Testis (tissue), 3 donors: ENCODE data around the gene CMTM4. TPM values are rescaled to one million over a fixed set of nuclear protein-coding genes. Genes with fewer than 3 reads are reported as not detected.

ENCODE experiments used
- DNase-seq: peaks from one replicate; pipeline ENCODE4 v3.0.0-alpha.2; 2019
- H3K27ac ChIP-seq, 2 donors: fragments of 200-600 bp; sonication (generic); one replicate each; pipeline ENCODE4 v1.5.1; 2019
- H3K27me3 ChIP-seq: fragments of 200-600 bp; sonication (generic); one replicate; pipeline ENCODE4 v1.5.1; 2019
- H3K36me3 ChIP-seq: fragments of 200-600 bp; sonication (generic); one replicate; pipeline ENCODE4 v1.5.1; 2017; ENCODE audit warnings: low read depth; ENCODE audit errors: missing control alignments
- H3K4me1 ChIP-seq: fragments of 200-600 bp; sonication (generic); one replicate; pipeline ENCODE4 v1.5.1; 2019
- H3K4me3 ChIP-seq, 2 donors: fragments of 200-600 bp; sonication (generic); one replicate each; pipeline ENCODE4 v1.5.1; 2017 to 2019
- H3K9me3 ChIP-seq: fragments of 200-600 bp; sonication (generic); one replicate; pipeline ENCODE4 v1.5.1; 2017
- POLR2A ChIP-seq: fragments of 450-650 bp; IDR thresholded peaks from one replicate; pipeline ENCODE4 v1.6.1; 2017; ENCODE audit warnings: antibody characterized with exemption, mild to moderate bottlenecking, moderate library complexity
- WGBS, 2 donors: methylation state at CpG; one replicate each; pipeline ENCODE4 v1.1.5; 2018; 5-methylcytosine and 5-hydroxymethylcytosine counted together
- intact Hi-C: fragments of 100-400 bp; cut with DNase I; formaldehyde crosslinking; loops from one replicate; pipeline ENCODE4 v1.15.1; 2023; ENCODE audit warnings: low total_unique reads
- polyA plus RNA-seq: library from polyadenylated mRNA; stranded (reverse); fragments of 350-450 nt; fragmentation: Illumina TruSeq; extraction: RNeasy Lipid Tissue Mini Kit (QIAGEN cat#74804); gene quantifications from one replicate; pipeline ENCODE4 v1.2.3, GENCODE V29; 2014; ENCODE audit warnings: low read depth, low replicate concordance; ENCODE audit not compliant: insufficient read depth
- total RNA-seq, 2 donors: library from RNA; depleted of rRNA; stranded (reverse); fragments of >200 nt; gene quantifications; one replicate each; pipeline ENCODE4 v1.2.3, GENCODE V29; 2016
- TF ChIP-seq, protein P1 (sequence below), 3 experiments: fragments of 450-650 bp in 2 of 3; fragments of 200-600 bp in 1 of 3; sonication (generic) in 1 of 3; IDR thresholded peaks; one replicate each; pipeline ENCODE4 v1.5.1; 2016 to 2019; ENCODE audit warnings: antibody characterized with exemption in 3 of 3, mild to moderate bottlenecking in 2 of 3, moderate library complexity in 1 of 3

The CMTM4 gene
- total and polyA plus RNA-seq, 3 donors from 2014 or later: 22.2 to 59.2 (median 50.9) TPM

DNA sequence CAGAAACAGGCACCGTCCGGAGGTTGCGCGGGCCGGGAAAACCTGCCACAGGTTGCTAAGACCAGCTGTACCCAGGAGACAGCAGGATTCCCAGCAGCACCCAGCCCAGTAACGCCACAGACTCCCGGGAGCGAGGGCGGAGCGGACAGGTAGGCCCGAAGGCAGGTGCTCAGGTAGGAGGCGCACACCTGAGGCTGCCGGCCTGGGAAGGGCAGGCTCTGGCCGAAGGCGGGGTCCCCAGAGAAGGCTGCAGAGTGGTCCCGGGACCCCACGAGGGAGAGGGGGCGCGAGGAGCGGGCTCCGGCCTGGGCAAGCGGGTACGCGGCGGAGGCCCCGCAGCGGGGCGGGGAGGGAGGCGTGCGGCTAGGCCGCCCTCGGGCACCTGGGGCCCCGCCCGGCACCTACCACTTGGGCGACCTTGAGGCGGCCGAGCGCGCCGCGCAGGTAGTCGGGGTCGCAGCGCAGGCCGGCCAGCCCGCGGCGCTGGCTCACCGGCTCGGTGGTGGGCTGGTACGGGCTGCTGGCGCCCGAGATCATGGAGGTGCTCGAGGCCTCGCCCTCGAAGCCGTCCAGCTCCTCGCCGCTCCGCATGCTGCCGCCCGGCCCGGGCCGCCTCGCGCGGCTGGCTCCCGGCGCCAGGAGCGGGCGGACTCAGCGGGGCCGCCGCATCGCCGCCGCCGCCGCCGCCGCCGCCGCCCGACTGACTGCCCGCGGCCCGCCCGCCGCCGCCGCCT is 441 bp downstream of the CMTM4 start:
- DNase-seq: peak; percentile 30

DNA sequence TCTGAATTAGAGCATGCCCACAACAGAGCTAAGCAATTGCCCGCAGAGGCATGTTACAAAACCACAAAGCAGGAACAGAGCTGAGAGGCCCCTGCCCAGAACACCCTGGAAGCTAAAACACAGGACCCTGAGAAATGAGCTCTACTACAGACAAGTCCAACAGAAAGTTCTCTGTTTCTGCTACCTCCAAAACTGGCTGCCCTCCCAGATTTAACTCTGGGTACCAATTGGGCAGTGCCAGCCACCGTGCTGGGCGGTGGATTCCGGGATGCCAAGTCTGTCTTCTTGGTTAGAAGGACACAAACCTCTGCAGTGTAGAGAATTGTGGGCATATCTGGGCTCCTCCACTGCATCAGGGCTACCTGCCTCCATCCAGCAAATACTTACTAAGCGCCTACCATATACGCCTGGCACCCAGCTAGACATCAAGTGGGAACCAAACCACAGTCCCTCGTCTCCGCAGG is 1.0 kb downstream of the CMTM4 start:
- H3K9me3 ChIP-seq: no peaks in the 10 kb centered on the region
- H3K27ac ChIP-seq: peak overlapping the region; percentile 44 to 50
- peak overlapping the region; percentile 67 to 68 for H3K4me3 ChIP-seq
- no peaks in the 10 kb centered on the region for H3K36me3 ChIP-seq
- intact Hi-C loops: no loop called here
- peaks cover 9% of the 10 kb centered on the region for H3K4me1 ChIP-seq
- TF ChIP-seq POLR2A: no peak
- TF ChIP-seq, protein P1, sequence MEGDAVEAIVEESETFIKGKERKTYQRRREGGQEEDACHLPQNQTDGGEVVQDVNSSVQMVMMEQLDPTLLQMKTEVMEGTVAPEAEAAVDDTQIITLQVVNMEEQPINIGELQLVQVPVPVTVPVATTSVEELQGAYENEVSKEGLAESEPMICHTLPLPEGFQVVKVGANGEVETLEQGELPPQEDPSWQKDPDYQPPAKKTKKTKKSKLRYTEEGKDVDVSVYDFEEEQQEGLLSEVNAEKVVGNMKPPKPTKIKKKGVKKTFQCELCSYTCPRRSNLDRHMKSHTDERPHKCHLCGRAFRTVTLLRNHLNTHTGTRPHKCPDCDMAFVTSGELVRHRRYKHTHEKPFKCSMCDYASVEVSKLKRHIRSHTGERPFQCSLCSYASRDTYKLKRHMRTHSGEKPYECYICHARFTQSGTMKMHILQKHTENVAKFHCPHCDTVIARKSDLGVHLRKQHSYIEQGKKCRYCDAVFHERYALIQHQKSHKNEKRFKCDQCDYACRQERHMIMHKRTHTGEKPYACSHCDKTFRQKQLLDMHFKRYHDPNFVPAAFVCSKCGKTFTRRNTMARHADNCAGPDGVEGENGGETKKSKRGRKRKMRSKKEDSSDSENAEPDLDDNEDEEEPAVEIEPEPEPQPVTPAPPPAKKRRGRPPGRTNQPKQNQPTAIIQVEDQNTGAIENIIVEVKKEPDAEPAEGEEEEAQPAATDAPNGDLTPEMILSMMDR (IDR thresholded peaks at IDR 0.05): no peak
- 30 to 33% methylated on average over 3 to 8 of the region's 8 CpGs for WGBS, 2 donors
- DNase-seq: no peak
- no peaks in the 10 kb centered on the region for H3K27me3 ChIP-seq

More for the DNA sequence above, 441 bp downstream of the CMTM4 start:
- Histone ChIP-seq H3K9me3 (no peaks in the 10 kb centered on the region), H3K27me3 (no peaks in the 10 kb centered on the region), H3K4me3 (peak overlapping the region; percentile 67 to 68), H3K36me3 (no peaks in the 10 kb centered on the region), H3K27ac (peak overlapping the region; percentile 44 to 50), H3K4me1 (peaks cover 9% of the 10 kb centered on the region)
- no peak for TF ChIP-seq POLR2A
- TF ChIP-seq, protein P1 (IDR thresholded peaks at IDR 0.05): no peak
- 2 to 22% methylated on average over 10 to 59 of the region's 91 CpGs for WGBS, 2 donors
- intact Hi-C loops: no loop called here

DNA sequence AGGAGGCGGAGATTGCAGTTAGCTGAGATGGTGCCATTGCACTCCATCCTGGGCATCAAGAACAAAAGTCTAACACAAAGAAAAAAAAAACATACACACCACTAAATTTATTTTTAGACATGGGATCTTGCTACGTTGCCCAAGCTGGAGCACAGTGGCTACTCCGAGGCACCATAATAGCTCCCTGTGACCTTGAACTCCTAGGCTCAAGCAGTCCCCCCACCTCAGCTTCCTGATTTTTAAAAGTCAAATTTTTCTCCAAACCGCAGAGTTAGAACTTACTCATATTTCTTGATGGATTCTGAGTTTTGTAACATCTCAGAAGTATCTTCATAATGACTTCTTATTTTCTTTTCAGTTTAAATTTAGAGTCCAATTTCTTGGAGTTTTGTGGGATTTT is 3.4 kb downstream of the CMTM4 start:
- intact Hi-C loops: no loop called here
- Histone ChIP-seq H3K27ac (no peak overlapping the region), H3K4me3 (no peak overlapping the region), H3K36me3 (no peaks in the 10 kb centered on the region), H3K9me3 (no peaks in the 10 kb centered on the region), H3K27me3 (no peaks in the 10 kb centered on the region), H3K4me1 (peaks cover 9% of the 10 kb centered on the region)
- DNase-seq: no peak
- WGBS, 2 donors: 69 to 90% methylated on average over 4 of the region's 4 CpGs
- no peak for TF ChIP-seq POLR2A

DNA sequence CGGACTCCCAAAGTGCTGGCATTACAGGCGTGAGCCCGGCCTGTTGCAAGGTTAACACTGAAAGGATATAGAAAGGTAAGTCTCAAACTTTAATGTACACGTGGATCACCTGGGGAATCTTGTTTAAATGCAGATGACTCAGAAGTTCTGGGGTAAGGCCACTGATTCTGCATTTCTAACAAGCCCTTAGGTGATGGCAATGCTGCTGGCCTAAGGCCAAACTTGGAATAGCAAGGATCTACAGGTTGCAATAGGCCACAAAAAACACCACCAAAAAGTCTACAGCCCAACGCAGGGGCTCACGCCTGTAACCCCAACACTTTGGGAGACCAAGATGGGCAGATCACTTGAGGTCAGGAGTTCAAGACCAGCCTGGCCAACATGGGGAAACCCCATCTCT is 4.2 kb downstream of the CMTM4 start:
- no peak for DNase-seq
- H3K4me3 ChIP-seq: no peak overlapping the region
- intact Hi-C loops: no loop called here
- no peak for TF ChIP-seq POLR2A
- TF ChIP-seq, protein P1 (IDR thresholded peaks at IDR 0.05): no peak
- no peaks in the 10 kb centered on the region for H3K36me3 ChIP-seq
- H3K9me3 ChIP-seq: no peaks in the 10 kb centered on the region
- 93 to 94% methylated on average over 6 of the region's 6 CpGs for WGBS, 2 donors
- peaks cover 9% of the 10 kb centered on the region for H3K4me1 ChIP-seq
- no peak overlapping the region for H3K27ac ChIP-seq
- H3K27me3 ChIP-seq: no peaks in the 10 kb centered on the region

DNA sequence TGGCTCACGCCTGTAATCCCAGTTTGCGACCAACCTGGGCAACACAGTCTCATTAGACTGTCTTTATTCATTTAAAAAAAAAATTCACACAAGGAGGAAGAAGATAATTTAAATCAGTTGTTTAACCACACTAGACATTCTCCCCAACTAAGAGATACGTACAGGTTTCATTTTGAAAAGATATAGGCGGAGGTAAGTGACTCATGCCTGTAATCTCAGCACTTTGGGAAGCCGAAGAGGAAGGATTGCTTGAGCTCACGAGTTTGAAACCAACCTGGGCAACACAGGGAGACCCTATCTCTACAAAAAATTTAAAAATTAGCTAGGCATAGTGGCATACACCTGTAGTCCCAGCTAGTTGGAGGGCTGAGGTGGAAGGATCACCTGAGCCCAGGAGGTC is 5.3 kb downstream of the CMTM4 start:
- no peaks in the 10 kb centered on the region for H3K36me3 ChIP-seq
- no peak overlapping the region for H3K4me3 ChIP-seq
- H3K27me3 ChIP-seq: no peaks in the 10 kb centered on the region
- H3K27ac ChIP-seq: no peak overlapping the region
- no peak for DNase-seq
- WGBS, 2 donors: 91 to 93% methylated on average over 6 of the region's 6 CpGs
- H3K9me3 ChIP-seq: no peaks in the 10 kb centered on the region
- intact Hi-C loops: no loop called here
- TF ChIP-seq POLR2A: no peak
- TF ChIP-seq, protein P1 (IDR thresholded peaks at IDR 0.05): no peak
- peaks cover 9% of the 10 kb centered on the region for H3K4me1 ChIP-seq
